GM23248 (cell line): ENCODE data around the gene AFDN. TPM values are rescaled to one million over a fixed set of nuclear protein-coding genes. Genes with fewer than 3 reads are reported as not detected.

Source experiments
- DNase-seq: peaks from one replicate; pipeline ENCODE4 v3.0.0-alpha.2; 2015
- H2AFZ ChIP-seq: fragments of 200-600 bp; sonication (generic); 2 replicates; pipeline ENCODE4 v1.6.1; 2016; ENCODE audit warnings: antibody characterized with exemption
- H3F3A ChIP-seq: fragments of 200-600 bp; sonication (generic); 2 replicates; pipeline ENCODE4 v1.6.1; 2016; ENCODE audit warnings: mild to moderate bottlenecking, antibody characterized with exemption, mixed run types; ENCODE audit not compliant: insufficient read depth
- H3K27ac ChIP-seq: fragments of 200-600 bp; sonication (generic); 2 replicates; pipeline ENCODE4 v1.5.1; 2016; ENCODE audit warnings: mild to moderate bottlenecking
- H3K27me3 ChIP-seq: fragments of 200-600 bp; sonication (generic); replicated peaks from 2 replicates; pipeline ENCODE4 v1.6.1; 2016; ENCODE audit warnings: mild to moderate bottlenecking; ENCODE audit not compliant: insufficient read depth
- H3K36me3 ChIP-seq: fragments of 200-600 bp; sonication (generic); 2 replicates; pipeline ENCODE4 v1.6.1; 2016; ENCODE audit warnings: low read depth, mild to moderate bottlenecking
- H3K4me1 ChIP-seq: fragments of 200-600 bp; sonication (generic); 2 replicates; pipeline ENCODE4 v1.6.1; 2016; ENCODE audit warnings: mild to moderate bottlenecking; ENCODE audit not compliant: insufficient read depth
- H3K4me2 ChIP-seq: fragments of 200-600 bp; sonication (generic); one replicate; pipeline ENCODE4 v1.6.1; 2016; ENCODE audit warnings: mild to moderate bottlenecking; ENCODE audit not compliant: unreplicated experiment
- H3K4me3 ChIP-seq: fragments of 200-600 bp; sonication (generic); 2 replicates; pipeline ENCODE4 v1.5.1; 2016; ENCODE audit warnings: mild to moderate bottlenecking
- H3K79me2 ChIP-seq: fragments of 200-600 bp; sonication (generic); 2 replicates; pipeline ENCODE4 v1.6.1; 2016; ENCODE audit warnings: mild to moderate bottlenecking; ENCODE audit not compliant: insufficient read depth
- H3K9ac ChIP-seq: fragments of 200-600 bp; sonication (generic); 2 replicates; pipeline ENCODE4 v1.6.1; 2016; ENCODE audit warnings: mild to moderate bottlenecking
- H3K9me2 ChIP-seq: fragments of 200-600 bp; sonication (generic); 2 replicates; pipeline ENCODE4 v1.6.1; 2016; ENCODE audit warnings: mixed run types, mild to moderate bottlenecking, moderate library complexity; ENCODE audit not compliant: insufficient read depth
- H3K9me3 ChIP-seq: fragments of 200-600 bp; sonication (generic); one replicate; pipeline ENCODE4 v1.6.1; 2017; ENCODE audit warnings: low read depth
- H4K20me1 ChIP-seq: fragments of 200-600 bp; sonication (generic); 2 replicates; pipeline ENCODE4 v1.6.0; 2016; ENCODE audit not compliant: insufficient read depth
- EZH2 ChIP-seq: fragments of 200-600 bp; sonication (generic); IDR thresholded peaks from 2 replicates; pipeline ENCODE4 v1.6.1; 2018; ENCODE audit warnings: antibody characterized with exemption, mild to moderate bottlenecking; ENCODE audit not compliant: insufficient read depth, poor library complexity, severe bottlenecking
- EZH2phosphoT487 ChIP-seq: fragments of 200-600 bp; sonication (generic); IDR thresholded peaks from 2 replicates; pipeline ENCODE4 v1.6.1; 2018; ENCODE audit warnings: antibody characterized with exemption, moderate library complexity, mild to moderate bottlenecking, low read depth; ENCODE audit not compliant: insufficient read depth
- WGBS, 2 experiments: methylation state at CpG; one replicate each; pipeline ENCODE4 v1.1.6; 2015 to 2017; ENCODE audit warnings: low lambda C conversion rate in 2 of 2, low coverage in 1 of 2; ENCODE audit errors: missing lambda C conversion rate in 2 of 2; 5-methylcytosine and 5-hydroxymethylcytosine counted together
- in situ Hi-C: fragments of 300-500 bp; cut with MboI; formaldehyde crosslinking; loops from 2 replicates; pipeline ENCODE4 v1.15.0; 2020
- polyA plus RNA-seq: library from polyadenylated mRNA; unstranded; fragments of >200 nt; fragmentation: Nextera tagmentation; extraction: Ambion mirVana; gene quantifications from 2 replicates; pipeline ENCODE4 v1.2.1, GENCODE V29; 2016
- total RNA-seq: library from RNA; depleted of rRNA; stranded (reverse); fragments of >200 nt; shearing (Covaris generic); gene quantifications from 2 replicates; pipeline ENCODE4 v1.2.3, GENCODE V29; 2014

AFDN gene
- total and polyA plus RNA-seq, 2 experiments from 2014 or later = 4.5 to 13.8 TPM

GRCh38 chr6:167919349-167919748 lies 92.6 kb downstream of the AFDN start:
- no peak overlapping the region for H2AFZ ChIP-seq
- no peak for TF ChIP-seq EZH2phosphoT487
- no peak for TF ChIP-seq EZH2
- no peaks in the 10 kb centered on the region for H3K9me3 ChIP-seq
- WGBS, 2 experiments = 65 to 71% methylated on average over 3 of the region's 3 CpGs
- in situ Hi-C loops = loop anchor here (10.0 to 25.0 kb wide), 3 partner anchors 205 to 968 kb away; no protein-coding TSS in a partner anchor
- no peaks in the 10 kb centered on the region for H4K20me1 ChIP-seq
- no peaks in the 10 kb centered on the region for H3K79me2 ChIP-seq
- no peak overlapping the region for H3K4me3 ChIP-seq
- no peak overlapping the region for H3K9ac ChIP-seq
- no peaks in the 10 kb centered on the region for H3F3A ChIP-seq
- H3K9me2 ChIP-seq = no peaks in the 10 kb centered on the region
- no peaks in the 10 kb centered on the region for H3K27me3 ChIP-seq
- peaks cover 21% of the 10 kb centered on the region for H3K36me3 ChIP-seq
- no peak overlapping the region for H3K4me2 ChIP-seq
- no peak overlapping the region for H3K27ac ChIP-seq
- no peaks in the 10 kb centered on the region for H3K4me1 ChIP-seq
- no peak for DNase-seq

- WGBS, 2 experiments = 97 to 99% methylated on average over 8 of the region's 8 CpGs
- Histone ChIP-seq H3K79me2 (no peaks in the 10 kb centered on the region), H3K36me3 (peaks cover 25% of the 10 kb centered on the region), H2AFZ (no peak overlapping the region), H3F3A (no peaks in the 10 kb centered on the region), H3K9me3 (no peaks in the 10 kb centered on the region), H3K27ac (no peak overlapping the region), H4K20me1 (no peaks in the 10 kb centered on the region), H3K4me3 (no peak overlapping the region), H3K9me2 (no peaks in the 10 kb centered on the region), H3K27me3 (no peaks in the 10 kb centered on the region), H3K4me1 (no peaks in the 10 kb centered on the region), H3K9ac (no peak overlapping the region), H3K4me2 (no peak overlapping the region)
- DNase-seq = no peak
- TF ChIP-seq EZH2phosphoT487 (no peak), EZH2 (no peak)
- in situ Hi-C loops = loop anchor here (25.0 kb wide), 2 partner anchors 442 to 967 kb away; no protein-coding TSS in a partner anchor
These were observed 93.5 kb downstream of the AFDN start for GRCh38 chr6:167920165-167920564.

- Histone ChIP-seq H3F3A (no peaks in the 10 kb centered on the region), H3K4me2 (no peak overlapping the region), H3K4me3 (no peak overlapping the region), H3K36me3 (peaks cover 25% of the 10 kb centered on the region), H3K27me3 (no peaks in the 10 kb centered on the region), H2AFZ (no peak overlapping the region), H3K9me3 (no peaks in the 10 kb centered on the region), H3K4me1 (no peaks in the 10 kb centered on the region), H3K9ac (no peak overlapping the region), H3K27ac (no peak overlapping the region), H4K20me1 (no peaks in the 10 kb centered on the region), H3K9me2 (no peaks in the 10 kb centered on the region), H3K79me2 (no peaks in the 10 kb centered on the region)
- 98 to 99% methylated on average over 6 of the region's 6 CpGs for WGBS, 2 experiments
- in situ Hi-C loops = loop anchor here (25.0 kb wide), 2 partner anchors 440 to 965 kb away; no protein-coding TSS in a partner anchor
- TF ChIP-seq EZH2phosphoT487 (no peak), EZH2 (no peak)
- DNase-seq = no peak
These were observed 95.1 kb downstream of the AFDN start for GRCh38 chr6:167921831-167922230.

- WGBS, 2 experiments = 83 to 88% methylated on average over 7 of the region's 7 CpGs
- Histone ChIP-seq H3F3A (no peaks in the 10 kb centered on the region), H3K9me3 (no peaks in the 10 kb centered on the region), H3K4me3 (no peak overlapping the region), H3K4me1 (no peaks in the 10 kb centered on the region), H2AFZ (no peak overlapping the region), H3K79me2 (no peaks in the 10 kb centered on the region), H4K20me1 (no peaks in the 10 kb centered on the region), H3K27ac (no peak overlapping the region), H3K9ac (no peak overlapping the region), H3K9me2 (no peaks in the 10 kb centered on the region), H3K4me2 (no peak overlapping the region), H3K36me3 (0 out of 2 replicates have a peak, but pooled peaks cover 6% of the 10 kb centered on the region), H3K27me3 (no peaks in the 10 kb centered on the region)
- no peak for DNase-seq
- in situ Hi-C loops = no loop called here
- TF ChIP-seq EZH2phosphoT487 = no peak
- TF ChIP-seq EZH2 = no peak
These were observed 98.3 kb downstream of the AFDN start for GRCh38 chr6:167925026-167925425.

GRCh38 chr6:167927246-167927645 lies 100.5 kb downstream of the AFDN start:
- H3K79me2 ChIP-seq = no peaks in the 10 kb centered on the region
- in situ Hi-C loops = no loop called here
- no peaks in the 10 kb centered on the region for H3F3A ChIP-seq
- no peak overlapping the region for H3K27ac ChIP-seq
- H3K4me1 ChIP-seq = no peaks in the 10 kb centered on the region
- no peaks in the 10 kb centered on the region for H4K20me1 ChIP-seq
- H3K9me2 ChIP-seq = no peaks in the 10 kb centered on the region
- H3K9me3 ChIP-seq = no peaks in the 10 kb centered on the region
- H3K36me3 ChIP-seq = 0 out of 2 replicates have a peak, but pooled peaks cover 6% of the 10 kb centered on the region
- H2AFZ ChIP-seq = no peak overlapping the region
- no peak overlapping the region for H3K4me2 ChIP-seq
- H3K4me3 ChIP-seq = no peak overlapping the region
- H3K9ac ChIP-seq = no peak overlapping the region
- TF ChIP-seq EZH2phosphoT487 (no peak), EZH2 (no peak)
- 94 to 99% methylated on average over 6 of the region's 6 CpGs for WGBS, 2 experiments
- H3K27me3 ChIP-seq = no peaks in the 10 kb centered on the region
- DNase-seq = no peak
